Hepatocyte (in vitro differentiated cells): ENCODE data around the gene ZNF467. TPM values are rescaled to one million over a fixed set of nuclear protein-coding genes. Genes with fewer than 3 reads are reported as not detected.

Experiments
- DNase-seq: peaks from one replicate; pipeline ENCODE4 v3.0.0-alpha.2; 2016; ENCODE audit warnings: low spot score
- H2AFZ ChIP-seq: fragments of 200-600 bp; sonication (generic); 2 replicates; pipeline ENCODE4 v1.6.0; 2016; ENCODE audit warnings: antibody characterized with exemption, mild to moderate bottlenecking
- H3K27ac ChIP-seq: fragments of 200-600 bp; sonication (generic); 2 replicates; pipeline ENCODE4 v1.5.1; 2016; ENCODE audit warnings: mild to moderate bottlenecking
- H3K27me3 ChIP-seq: fragments of 200-600 bp; sonication (generic); 2 replicates; pipeline ENCODE4 v1.6.1; 2016
- H3K36me3 ChIP-seq: fragments of 200-600 bp; sonication (generic); replicated peaks from 2 replicates; pipeline ENCODE4 v1.5.1; 2016; ENCODE audit warnings: low read depth; ENCODE audit not compliant: insufficient read depth
- H3K4me1 ChIP-seq: fragments of 200-600 bp; sonication (generic); 2 replicates; pipeline ENCODE4 v1.5.1; 2016; ENCODE audit warnings: mild to moderate bottlenecking, moderate library complexity; ENCODE audit not compliant: insufficient read depth
- H3K4me2 ChIP-seq: fragments of 200-600 bp; sonication (generic); 2 replicates; pipeline ENCODE4 v1.6.0; 2016
- H3K4me3 ChIP-seq: fragments of 200-600 bp; sonication (generic); 2 replicates; pipeline ENCODE4 v1.5.1; 2016; ENCODE audit warnings: mild to moderate bottlenecking
- H3K79me2 ChIP-seq: fragments of 200-600 bp; sonication (generic); 2 replicates; pipeline ENCODE4 v1.6.0; 2017; ENCODE audit warnings: mild to moderate bottlenecking
- H3K9me2 ChIP-seq: fragments of 200-600 bp; sonication (generic); replicated peaks from 2 replicates; pipeline ENCODE4 v1.6.0; 2017; ENCODE audit warnings: mild to moderate bottlenecking; ENCODE audit not compliant: insufficient read depth
- H3K9me3 ChIP-seq: fragments of 200-600 bp; sonication (generic); 2 replicates; pipeline ENCODE4 v1.5.1; 2016; ENCODE audit warnings: low read depth, mild to moderate bottlenecking
- H4K20me1 ChIP-seq: fragments of 200-600 bp; sonication (generic); 2 replicates; pipeline ENCODE4 v1.6.0; 2016; ENCODE audit warnings: mild to moderate bottlenecking; ENCODE audit not compliant: insufficient read depth, poor library complexity, severe bottlenecking
- CTCF ChIP-seq: fragments of 200-600 bp; sonication (generic); IDR thresholded peaks from 2 replicates; pipeline ENCODE4 v1.5.1; 2016; ENCODE audit warnings: antibody characterized with exemption, mild to moderate bottlenecking; ENCODE audit not compliant: poor library complexity
- EZH2 ChIP-seq: fragments of 200-600 bp; sonication (generic); IDR thresholded peaks from 2 replicates; pipeline ENCODE4 v1.6.1; 2016; ENCODE audit warnings: antibody characterized with exemption, mild to moderate bottlenecking, borderline replicate concordance
- EZH2phosphoT487 ChIP-seq: fragments of 200-600 bp; sonication (generic); IDR thresholded peaks from one replicate; pipeline ENCODE4 v1.6.1; 2018; ENCODE audit warnings: antibody characterized with exemption, mild to moderate bottlenecking, low read depth, moderate library complexity; ENCODE audit not compliant: unreplicated experiment, severe bottlenecking
- WGBS: methylation state at CpG from one replicate; pipeline ENCODE4 v1.1.6; 2016; ENCODE audit warnings: low lambda C conversion rate; ENCODE audit errors: missing lambda C conversion rate; 5-methylcytosine and 5-hydroxymethylcytosine counted together
- polyA plus RNA-seq: library from polyadenylated mRNA; unstranded; fragments of >200 nt; fragmentation: Nextera tagmentation; extraction: Ambion mirVana; gene quantifications from 2 replicates; pipeline ENCODE4 v1.2.1, GENCODE V29; 2016
- total RNA-seq: library from RNA; depleted of rRNA; stranded (reverse); fragments of >200 nt; gene quantifications from 2 replicates; pipeline ENCODE4 v1.2.3, GENCODE V29; 2014

ZNF467 gene
- total and polyA plus RNA-seq, 2 experiments from 2014 or later = 7.8 to 15.6 TPM

- Histone ChIP-seq H3K4me1 (no peaks in the 10 kb centered on the region), H3K79me2 (no peaks in the 10 kb centered on the region), H3K9me2 (no peaks in the 10 kb centered on the region), H2AFZ (no peak overlapping the region), H3K4me2 (no peak overlapping the region), H3K27ac (no peak overlapping the region), H3K36me3 (no peaks in the 10 kb centered on the region), H3K9me3 (no peaks in the 10 kb centered on the region), H3K27me3 (no peaks in the 10 kb centered on the region), H4K20me1 (no peaks in the 10 kb centered on the region), H3K4me3 (no peak overlapping the region)
- no peak for TF ChIP-seq EZH2phosphoT487
- no peak for TF ChIP-seq CTCF
- no peak for TF ChIP-seq EZH2
- WGBS = 98% methylated on average over 11 of the region's 16 CpGs
- no peak for DNase-seq
Observed at GRCh38 chr7:149801816-149802215, 28.4 kb upstream of the ZNF467 start.

- no peaks in the 10 kb centered on the region for H3K9me2 ChIP-seq
- H3K79me2 ChIP-seq = no peaks in the 10 kb centered on the region
- TF ChIP-seq EZH2 (no peak), CTCF (no peak), EZH2phosphoT487 (no peak)
- no peak overlapping the region for H3K27ac ChIP-seq
- no peaks in the 10 kb centered on the region for H3K36me3 ChIP-seq
- H3K4me2 ChIP-seq = no peak overlapping the region
- H3K9me3 ChIP-seq = no peaks in the 10 kb centered on the region
- DNase-seq = no peak
- no peak overlapping the region for H2AFZ ChIP-seq
- no peaks in the 10 kb centered on the region for H4K20me1 ChIP-seq
- 100% methylated on average over 2 of the region's 2 CpGs for WGBS
- H3K27me3 ChIP-seq = no peaks in the 10 kb centered on the region
- H3K4me1 ChIP-seq = no peaks in the 10 kb centered on the region
- no peak overlapping the region for H3K4me3 ChIP-seq
Observed at GRCh38 chr7:149801002-149801566, 27.7 kb upstream of the ZNF467 start.

GRCh38 chr7:149800169-149800555 is 26.8 kb upstream of the ZNF467 start:
- Histone ChIP-seq H3K36me3 (no peaks in the 10 kb centered on the region), H3K27me3 (no peaks in the 10 kb centered on the region), H3K27ac (no peak overlapping the region), H3K79me2 (no peaks in the 10 kb centered on the region), H3K9me3 (no peaks in the 10 kb centered on the region), H3K9me2 (no peaks in the 10 kb centered on the region), H4K20me1 (no peaks in the 10 kb centered on the region), H3K4me2 (no peak overlapping the region), H3K4me1 (no peaks in the 10 kb centered on the region), H2AFZ (no peak overlapping the region), H3K4me3 (no peak overlapping the region)
- TF ChIP-seq EZH2phosphoT487 (no peak), EZH2 (no peak), CTCF (no peak)
- 92% methylated on average over 13 of the region's 13 CpGs for WGBS
- no peak for DNase-seq
